UCSD-AML1 (cell line): ENCODE data around the gene ABCA4.

Experiments used
- DNase-seq: peaks from one replicate; lab custom pipeline; 2025; ENCODE audit not compliant: unreplicated experiment; lab: John Stamatoyannopoulos, UW

The ABCA4 gene

GRCh38 chr1:94056171-94056570 is 64.8 kb downstream of the ABCA4 start:
- no peak for DNase-seq

GRCh38 chr1:94055459-94056122 is 65.4 kb downstream of the ABCA4 start:
- no peak for DNase-seq

DNA sequence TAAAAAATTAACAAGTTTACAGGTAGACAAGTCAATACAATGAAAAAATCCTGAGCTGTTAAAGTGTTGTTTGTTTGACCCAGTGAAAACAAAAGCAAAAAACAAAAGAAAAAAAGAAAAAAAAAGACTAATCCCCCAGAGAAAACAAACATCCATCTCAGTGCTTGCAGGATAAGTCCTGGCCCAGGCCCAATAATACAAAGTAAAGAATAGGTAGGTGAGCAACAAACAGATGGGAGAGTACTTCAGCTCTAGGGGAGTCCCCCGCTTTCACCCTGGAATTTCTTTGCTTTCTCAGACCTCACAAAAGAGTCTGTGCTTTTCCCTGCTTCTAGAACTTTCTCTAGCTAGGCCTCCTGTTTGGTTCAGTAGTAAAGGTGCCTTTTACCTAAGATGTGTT is 70.3 kb downstream of the ABCA4 start:
- no peak for DNase-seq

GRCh38 chr1:94050254-94050653 is 70.7 kb downstream of the ABCA4 start:
- DNase-seq: no peak

DNA sequence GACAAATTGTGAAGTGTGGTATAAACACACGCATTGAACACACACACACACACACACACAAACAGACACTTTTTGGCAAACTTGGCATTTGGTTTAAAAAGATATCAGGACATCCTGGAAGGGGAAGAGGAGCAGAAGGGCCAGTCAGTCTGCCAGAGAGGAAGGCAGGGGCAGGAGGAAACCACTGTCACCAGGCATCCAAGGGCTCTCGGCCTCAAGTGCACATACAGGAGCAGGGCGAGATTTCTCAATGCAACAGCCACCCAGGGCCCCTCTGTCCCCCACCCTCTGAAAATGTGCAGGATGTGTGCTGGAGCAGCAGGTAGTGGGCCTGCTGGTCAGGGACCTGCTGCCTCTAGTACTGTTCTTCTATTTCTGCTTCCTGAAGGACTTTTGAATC is 71.2 kb downstream of the ABCA4 start:
- DNase-seq: peak; percentile 19

- no peak for DNase-seq
Measured at GRCh38 chr1:94048413-94049164, 72.4 kb downstream of the ABCA4 start.

DNA sequence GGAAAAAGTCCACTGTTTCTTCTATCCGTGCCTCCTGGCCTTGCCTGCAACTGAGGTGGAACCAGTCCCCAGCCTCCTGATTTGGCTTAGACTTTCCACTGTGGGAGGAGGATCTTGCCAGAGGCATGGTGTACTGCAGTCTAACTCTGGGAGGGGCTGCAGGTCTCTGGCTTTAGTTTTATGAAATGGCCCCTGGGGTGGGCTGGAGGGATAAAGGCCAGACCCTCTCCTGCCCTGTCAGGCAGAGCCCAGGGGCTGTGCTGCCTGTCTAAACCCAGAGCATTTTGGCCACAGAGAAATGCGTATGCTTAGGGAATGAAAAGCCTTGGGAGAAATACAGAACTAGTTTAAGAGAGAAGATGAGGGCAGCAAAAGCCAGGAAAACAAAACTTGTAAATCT is 73.0 kb downstream of the ABCA4 start:
- DNase-seq: no peak

GRCh38 chr1:94045465-94046056 is 75.4 kb downstream of the ABCA4 start:
- peak; percentile 29 for DNase-seq

DNA sequence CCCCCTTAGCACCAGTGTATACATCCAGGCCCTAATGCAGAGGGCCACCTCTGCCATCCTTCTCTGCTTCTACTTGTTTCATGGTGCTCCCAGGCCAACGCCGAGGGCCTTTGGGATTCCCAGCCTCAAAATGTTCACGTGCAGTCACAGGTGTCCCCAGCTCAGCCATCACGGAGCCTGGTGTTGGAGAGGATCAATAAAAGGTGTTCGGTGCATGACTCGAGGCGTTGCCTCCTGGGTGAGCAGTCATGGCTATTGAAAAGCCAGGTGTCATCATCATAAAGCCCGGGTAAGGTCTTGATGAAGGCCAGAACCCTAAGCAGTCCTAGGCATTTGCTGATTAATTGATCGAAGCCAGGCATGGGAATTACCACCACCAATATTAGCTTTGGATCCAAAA is 76.1 kb downstream of the ABCA4 start:
- DNase-seq: no peak

DNA sequence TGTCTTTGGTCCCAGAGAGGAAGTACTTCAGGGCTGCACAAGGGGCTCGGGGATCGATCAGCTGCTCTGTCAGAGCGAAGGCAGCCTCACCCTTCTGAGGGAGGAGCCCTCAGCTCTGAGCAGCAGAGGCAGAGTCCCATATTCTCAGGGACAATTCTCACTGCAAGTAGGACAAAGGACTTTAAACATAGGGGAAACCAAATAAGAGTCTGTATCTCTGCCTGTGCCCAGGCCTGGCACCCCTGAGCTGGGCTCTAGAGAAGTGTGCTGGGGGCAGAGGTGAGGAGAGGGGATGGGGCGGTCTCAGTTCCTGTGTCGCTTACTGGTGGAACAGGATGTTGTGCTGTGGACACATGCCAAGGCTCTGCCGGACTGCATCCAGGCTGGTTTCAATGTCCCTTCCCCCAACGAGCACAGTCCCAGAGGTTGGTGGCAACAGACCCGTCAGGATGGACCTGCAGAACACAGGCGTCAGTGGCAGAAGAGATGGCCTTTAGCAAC is 76.6 kb downstream of the ABCA4 start:
- DNase-seq: peak; percentile 53

DNA sequence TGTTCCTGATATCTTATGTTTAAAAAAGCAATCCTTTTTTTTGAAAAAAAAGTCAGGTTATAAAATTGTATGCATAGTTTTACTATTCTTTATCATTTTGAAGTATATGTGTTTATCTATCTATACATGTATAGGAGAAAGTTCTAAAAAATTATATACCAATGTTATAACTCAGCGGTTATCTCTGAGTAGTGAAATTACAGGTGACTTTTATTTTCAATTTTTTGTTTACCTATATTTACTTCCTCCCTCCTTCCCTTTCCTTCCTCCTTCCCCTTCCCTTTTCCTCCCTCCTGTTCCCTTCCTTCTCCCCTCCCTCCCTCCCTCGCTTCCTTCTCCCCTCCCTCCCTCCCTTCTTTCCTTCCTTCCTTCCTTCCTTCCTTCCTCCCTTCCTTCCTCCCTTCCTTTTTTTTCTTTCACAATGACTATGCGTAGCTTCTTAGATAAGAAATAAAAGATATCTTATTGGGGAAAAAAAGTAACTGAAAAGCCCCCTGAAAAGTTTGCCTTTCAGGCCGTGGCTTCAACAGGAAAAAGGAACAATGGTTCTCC is 77.1 kb downstream of the ABCA4 start:
- no peak for DNase-seq

- no peak for DNase-seq
Measured at GRCh38 chr1:94042388-94042787, 78.6 kb downstream of the ABCA4 start.

- no peak for DNase-seq
Measured at GRCh38 chr1:94039871-94040569, 80.9 kb downstream of the ABCA4 start.

- DNase-seq: peak; percentile 63
Measured at GRCh38 chr1:94039514-94039870, 81.5 kb downstream of the ABCA4 start.

- DNase-seq: no peak
Measured at GRCh38 chr1:94038511-94038910, 82.4 kb downstream of the ABCA4 start.

DNA sequence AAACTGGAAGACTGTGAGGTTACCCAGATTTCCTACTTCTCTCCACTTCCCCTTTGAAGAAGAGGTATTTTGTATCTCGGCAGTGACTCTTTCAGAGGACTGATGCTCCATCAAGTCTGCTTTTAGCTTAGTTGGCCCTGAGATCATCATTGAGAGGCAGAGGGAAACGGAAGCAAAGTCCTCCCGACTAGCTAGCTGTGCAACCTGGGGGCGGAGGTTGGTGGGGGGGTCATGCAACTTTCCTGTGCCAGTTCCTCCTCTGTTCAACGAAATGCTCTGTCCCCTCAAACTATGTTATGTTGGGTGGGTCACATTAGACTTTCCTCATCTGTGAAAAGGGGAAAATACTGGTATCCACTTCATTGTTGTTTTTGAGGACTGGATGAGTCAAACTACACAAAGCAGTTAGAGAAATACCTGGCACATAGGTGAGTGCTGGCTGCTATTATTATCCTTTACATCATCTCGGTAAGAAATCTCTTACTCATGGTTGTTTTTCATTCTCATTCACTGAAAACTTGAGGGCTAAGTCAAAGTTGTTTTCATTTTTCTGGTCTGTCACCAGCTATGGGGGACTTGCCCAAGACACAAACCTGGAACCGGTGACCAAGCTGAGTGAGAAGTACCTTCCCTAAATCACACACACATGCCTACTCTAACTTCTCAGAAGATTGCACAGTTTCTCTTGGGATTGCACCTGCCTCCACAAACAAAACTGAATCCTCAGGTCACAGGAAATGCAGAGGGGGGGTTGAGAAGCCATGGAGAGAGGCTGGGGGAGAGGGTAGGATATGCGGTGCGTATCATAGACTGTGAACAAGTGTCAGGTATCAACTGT is 83.3 kb downstream of the ABCA4 start:
- no peak for DNase-seq

DNA sequence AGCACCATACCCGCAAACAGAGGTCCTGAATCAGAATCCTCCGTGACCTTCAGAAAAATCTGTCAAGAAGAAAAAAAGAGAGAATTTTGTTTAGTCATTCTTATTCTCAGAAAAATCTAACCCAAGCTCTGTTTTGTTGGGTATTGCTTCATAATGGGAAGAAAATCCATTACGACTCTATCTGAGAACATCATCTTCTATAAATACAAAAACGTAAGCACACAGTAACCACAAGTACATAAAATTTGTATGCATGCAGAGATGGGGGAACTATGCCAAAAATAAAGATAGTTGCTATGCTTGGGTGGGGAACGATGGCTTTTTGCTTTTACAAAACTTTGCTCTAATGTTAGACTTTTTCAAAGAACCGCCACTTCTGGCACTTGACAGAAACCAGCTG is 84.2 kb downstream of the ABCA4 start:
- DNase-seq: no peak

DNA sequence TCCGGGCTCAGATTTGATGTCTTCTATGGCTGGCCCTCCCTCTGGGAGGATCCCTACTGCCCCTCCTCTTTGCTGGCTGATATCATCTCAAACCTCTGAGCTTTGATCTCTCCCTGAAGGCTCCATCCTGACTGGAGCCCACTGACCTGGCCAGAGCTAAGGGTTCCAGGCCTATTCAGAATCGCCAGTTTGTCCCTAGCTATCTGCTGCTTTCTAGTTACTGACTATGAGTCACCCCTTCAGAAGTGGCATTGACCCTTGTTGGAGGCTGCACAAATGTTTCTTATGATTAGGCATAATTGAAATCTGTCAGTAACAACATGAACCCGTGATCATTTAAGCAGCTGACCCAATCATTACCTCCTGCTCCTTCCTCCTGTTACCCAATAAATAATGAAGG is 87.1 kb downstream of the ABCA4 start:
- no peak for DNase-seq

DNA sequence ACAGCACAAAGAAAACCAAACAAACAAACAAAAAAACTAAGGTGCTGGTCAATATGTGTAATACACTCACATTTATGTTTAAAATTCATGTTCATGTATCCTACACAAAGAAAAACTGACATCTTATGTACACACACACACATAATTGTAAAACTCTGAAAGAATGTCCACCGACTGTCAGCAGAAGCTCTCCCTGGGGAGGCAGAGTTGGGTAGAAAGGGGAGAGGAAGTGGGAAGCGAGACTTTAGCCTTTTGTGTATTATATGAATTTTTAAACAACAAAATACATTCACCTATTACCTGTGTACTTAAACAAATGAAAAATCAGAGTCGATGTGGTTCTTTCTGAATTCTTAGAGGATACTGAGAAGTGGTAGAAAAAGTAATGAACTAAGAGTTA is 88.3 kb downstream of the ABCA4 start:
- no peak for DNase-seq

DNA sequence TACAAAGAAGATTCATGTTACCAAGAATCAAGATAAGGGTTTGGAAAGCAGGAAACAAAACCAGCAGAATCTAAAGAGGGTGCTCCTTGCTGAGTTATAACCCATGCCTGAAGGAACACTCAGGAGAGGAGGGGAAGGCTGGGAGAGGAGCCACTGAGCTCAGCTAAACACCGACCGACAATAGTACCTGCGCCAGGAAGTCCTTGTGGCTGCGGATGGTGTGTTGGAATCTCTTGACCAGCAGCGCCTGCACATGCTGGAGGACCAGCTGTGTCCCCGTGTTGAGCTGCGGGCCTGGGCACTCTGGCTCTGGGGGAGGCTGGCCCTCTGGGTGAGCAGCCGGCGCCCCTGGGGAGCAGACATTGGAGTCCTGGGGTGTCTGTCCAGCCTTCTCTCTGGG is 89.4 kb downstream of the ABCA4 start:
- DNase-seq: no peak

DNA sequence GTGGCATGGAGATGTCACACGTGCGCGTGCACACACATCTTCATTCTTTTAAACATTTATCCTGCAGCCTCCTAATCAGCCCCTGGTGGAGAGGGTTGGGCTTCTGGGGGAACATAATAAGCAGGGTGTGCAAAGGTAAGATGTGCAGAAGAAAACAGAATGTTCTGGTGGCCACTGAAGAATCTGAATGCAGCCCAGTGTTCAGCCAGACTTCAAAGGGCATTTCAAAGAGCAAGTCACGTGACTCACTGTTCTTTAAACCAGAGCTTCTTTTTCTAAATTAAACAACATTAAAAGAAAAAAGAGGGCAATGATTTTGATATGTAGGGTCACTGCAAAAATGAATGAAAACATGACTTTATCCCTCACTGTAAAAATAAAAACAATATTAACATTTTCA is 89.8 kb downstream of the ABCA4 start:
- no peak for DNase-seq
